A549 (cell line): ENCODE measurements around the gene MRPL36. TPM values are rescaled to one million over a fixed set of nuclear protein-coding genes. Genes with fewer than 3 reads are reported as not detected.

Source experiments
- ATAC-seq, 2 experiments: fragments of 200-7000 bp in 1 of 2; fragments of >200 bp in 1 of 2; cut with Nextera tagmentation in 1 of 2; cut with Tn5 transposase in 1 of 2; 3 replicates each; pipeline versions ENCODE4 v1.8.0 to v1.9.1; 2018 to 2020; ENCODE audit warnings: mild to moderate bottlenecking in 1 of 2, moderate library complexity in 1 of 2
- CTCF ChIA-PET: fragments of 300-600 bp; sonication (Branson Sonifier 250); formaldehyde crosslinking; extraction: SDS; loops from one replicate; lab custom pipeline; 2021; ENCODE audit warnings: antibody characterized with exemption, inconsistent platforms; lab: Yijun Ruan, JAX
- POLR2A ChIA-PET: fragments of 350-600 bp; formaldehyde crosslinking; extraction: SDS; loops from one replicate; lab custom pipeline; 2021; ENCODE audit warnings: antibody characterized with exemption, inconsistent platforms; lab: Yijun Ruan, JAX
- DNase-seq, 2 experiments: peaks; one replicate each; pipeline versions ENCODE4 v3.0.0 to v3.0.0-alpha.2; 2011 to 2016; ENCODE audit warnings: low read depth in 1 of 2, low spot score in 1 of 2
- FAIRE-seq: peaks from 2 replicates; lab custom pipeline; 2011; peaks lifted over from hg19 to GRCh38; lab: Jason Lieb, UNC
- H3K27ac ChIP-seq, 2 experiments: fragments of >200 bp; sonication (Bioruptor Twin); formaldehyde crosslinking; 3 replicates each; pipeline ENCODE4 v1.5.1; 2016 to 2017
- H3K4me1 ChIP-seq: fragments of >200 bp; sonication (Bioruptor Twin); formaldehyde crosslinking; 3 replicates; pipeline ENCODE4 v1.6.1; 2016
- H3K4me2 ChIP-seq: fragments of >200 bp; sonication (Bioruptor Twin); formaldehyde crosslinking; 3 replicates; pipeline ENCODE4 v1.6.1; 2016
- H3K4me3 ChIP-seq: fragments of >200 bp; sonication (Bioruptor Twin); formaldehyde crosslinking; 3 replicates; pipeline ENCODE4 v1.5.1; 2016
- H3K9me3 ChIP-seq: fragments of >200 bp; sonication (Bioruptor Twin); formaldehyde crosslinking; 3 replicates; pipeline ENCODE4 v1.6.1; 2016
- CBX2 ChIP-seq: fragments of 200-600 bp; sonication (generic); IDR thresholded peaks from 2 replicates; pipeline ENCODE4 v1.6.1; 2016; ENCODE audit warnings: low read depth, mild to moderate bottlenecking, borderline replicate concordance
- CHD4 ChIP-seq: fragments of 200-600 bp; sonication (generic); IDR thresholded peaks from 2 replicates; pipeline ENCODE4 v1.6.1; 2016; ENCODE audit warnings: antibody characterized with exemption, mild to moderate bottlenecking, borderline replicate concordance
- EP300 ChIP-seq, 2 experiments: fragments of >200 bp; sonication (Bioruptor Twin); formaldehyde crosslinking; IDR thresholded peaks; 2 replicates in 1 of 2; 3 replicates in 1 of 2; pipeline ENCODE4 v1.6.1; 2016 to 2017
- ESRRA ChIP-seq: fragments of 150-350 bp; IDR thresholded peaks from 2 replicates; pipeline ENCODE4 v1.6.1; 2014; ENCODE audit warnings: mild to moderate bottlenecking, low read length, borderline replicate concordance
- GATA3 ChIP-seq: IDR thresholded peaks from 2 replicates; pipeline ENCODE4 v1.6.1; 2012; ENCODE audit warnings: borderline replicate concordance
- HEYL ChIP-seq: fragments of 250-450 bp; sonication (Bioruptor Pico); IDR thresholded peaks from 2 replicates; pipeline ENCODE4 v1.8.0; 2021; ENCODE audit warnings: mild to moderate bottlenecking, moderate library complexity
- JUN ChIP-seq, 2 experiments: fragments of >200 bp; sonication (Bioruptor Twin); formaldehyde crosslinking; IDR thresholded peaks; 2 replicates in 1 of 2; 3 replicates in 1 of 2; pipeline ENCODE4 v1.6.1; 2016 to 2017
- KDM5A ChIP-seq: fragments of 200-600 bp; sonication (generic); IDR thresholded peaks from 2 replicates; pipeline ENCODE4 v1.6.1; 2016; ENCODE audit warnings: antibody characterized with exemption, mild to moderate bottlenecking
- POLR2AphosphoS2 ChIP-seq: conservative IDR thresholded peaks from 2 replicates; pipeline ENCODE4 v1.6.1; 2012; ENCODE audit warnings: low read length, improper control_type of control experiment, inconsistent platforms
- RCOR1 ChIP-seq: fragments of 150-350 bp; IDR thresholded peaks from 2 replicates; pipeline ENCODE4 v1.6.1; 2014; ENCODE audit warnings: antibody characterized with exemption, low read length, low read depth
- RFX5 ChIP-seq: fragments of 450-650 bp; IDR thresholded peaks from 2 replicates; pipeline ENCODE4 v1.7.1; 2014; ENCODE audit warnings: antibody characterized with exemption, mild to moderate bottlenecking, moderate library complexity
- RNF2 ChIP-seq: fragments of 200-600 bp; sonication (generic); IDR thresholded peaks from 2 replicates; pipeline ENCODE4 v1.6.1; 2016; ENCODE audit warnings: low read depth, mild to moderate bottlenecking, antibody characterized with exemption, moderate library complexity, borderline replicate concordance
- ZNF302 ChIP-seq: fragments of 250-450 bp; sonication (Bioruptor Pico); IDR thresholded peaks from 2 replicates; pipeline ENCODE4 v1.9.0; 2021; ENCODE audit warnings: inconsistent platforms, mild to moderate bottlenecking, moderate library complexity
- WGBS: methylation state at CpG from one replicate; pipeline ENCODE4 v1.1.6; 2017; ENCODE audit errors: missing lambda C conversion rate; 5-methylcytosine and 5-hydroxymethylcytosine counted together
- polyA plus RNA-seq, 4 experiments: library from polyadenylated mRNA; depleted of rRNA in 3 of 4; stranded (reverse); fragments of >200 nt; fragmentation: RNase III in 1 of 4; extraction: RNeasy Plus Mini Kit Qiagen cat#74134 plus additional on column Dnase treatment in 1 of 4; gene quantifications; 2 replicates in 3 of 4; 3 replicates in 1 of 4; pipeline ENCODE4 v1.2.3, GENCODE V29; 2011 to 2017
- TF ChIP-seq, protein P1 (sequence below): fragments of 450-650 bp; IDR thresholded peaks from 2 replicates; pipeline ENCODE4 v1.6.1; 2014; ENCODE audit warnings: antibody characterized with exemption
- TF ChIP-seq, protein P2 (sequence below): IDR thresholded peaks from 2 replicates; pipeline ENCODE4 v1.6.1; 2012; ENCODE audit warnings: low read depth, borderline replicate concordance
- TF ChIP-seq, protein P3 (sequence below): fragments of >200 bp; sonication (Bioruptor Twin); formaldehyde crosslinking; IDR thresholded peaks from 3 replicates; pipeline ENCODE4 v1.6.1; 2016
- TF ChIP-seq, protein P4 (sequence below): fragments of 200-600 bp; sonication (generic); IDR thresholded peaks from 2 replicates; pipeline ENCODE4 v1.6.1; 2016; ENCODE audit warnings: antibody characterized with exemption, mild to moderate bottlenecking, moderate library complexity

The MRPL36 gene
- polyA plus RNA-seq, 2 of the 4 experiments (the other 2 are of a cell fraction) = 114 to 127 TPM

DNA sequence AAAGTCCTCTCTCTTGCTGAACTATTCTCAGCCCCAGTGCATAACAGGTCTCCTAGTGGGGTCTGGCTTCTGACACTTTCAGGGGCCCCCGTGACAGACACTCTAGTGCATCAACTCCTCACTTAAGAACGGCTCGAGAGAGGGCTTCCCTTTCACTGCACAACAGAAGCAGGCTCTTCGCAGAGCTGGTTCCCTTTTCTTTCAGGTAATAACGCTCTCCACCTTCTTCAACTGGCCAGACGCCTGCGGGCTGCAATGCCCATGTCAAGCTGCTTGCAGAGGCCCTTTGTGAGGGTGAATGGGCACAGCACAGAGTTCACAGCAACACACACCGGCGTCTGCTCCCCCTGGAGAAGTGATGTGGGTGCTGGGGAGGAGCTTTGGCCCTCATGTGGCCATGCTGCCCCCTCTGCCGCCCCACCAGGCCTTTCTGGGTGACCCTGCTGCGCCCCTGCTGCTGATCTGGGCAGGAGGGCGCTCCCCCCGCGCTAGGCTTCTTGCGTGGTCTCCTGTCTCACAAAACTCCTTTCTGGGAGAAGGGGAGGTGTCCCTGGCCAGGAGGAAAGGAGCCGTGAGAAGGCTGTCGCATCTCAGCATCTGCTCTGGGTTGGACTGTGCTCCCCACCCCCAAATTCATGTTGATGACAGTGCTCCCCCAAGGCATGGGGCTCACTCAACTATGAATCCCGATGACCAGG, 2.4 kb downstream of the MRPL36 start:
- Histone ChIP-seq H3K4me3 (no peak overlapping the region), H3K4me2 (no peak overlapping the region), H3K4me1 (peaks cover 4% of the 10 kb centered on the region; the same call in 2 of the 3 replicates), H3K27ac (no peak overlapping the region), H3K9me3 (no peaks in the 10 kb centered on the region)
- ATAC-seq (no peak), DNase-seq (no peak), FAIRE-seq (no peak)
- TF ChIP-seq CHD4 (no peak), RNF2 (no peak), ESRRA (no peak)
- TF ChIP-seq, protein P1, sequence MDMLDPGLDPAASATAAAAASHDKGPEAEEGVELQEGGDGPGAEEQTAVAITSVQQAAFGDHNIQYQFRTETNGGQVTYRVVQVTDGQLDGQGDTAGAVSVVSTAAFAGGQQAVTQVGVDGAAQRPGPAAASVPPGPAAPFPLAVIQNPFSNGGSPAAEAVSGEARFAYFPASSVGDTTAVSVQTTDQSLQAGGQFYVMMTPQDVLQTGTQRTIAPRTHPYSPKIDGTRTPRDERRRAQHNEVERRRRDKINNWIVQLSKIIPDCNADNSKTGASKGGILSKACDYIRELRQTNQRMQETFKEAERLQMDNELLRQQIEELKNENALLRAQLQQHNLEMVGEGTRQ = no peak
- ChIA-PET CTCF (interaction anchor here (0.9 kb wide), 1 partner anchor 23 kb away, joined by 3 read pairs; no protein-coding TSS in a partner anchor), POLR2A (no interaction called here)
- 93% methylated on average over 14 of the region's 18 CpGs for WGBS

GRCh38 chr5:1796371-1797102, 3.1 kb downstream of the MRPL36 start:
- 93% methylated on average over 18 of the region's 21 CpGs for WGBS
- POLR2A ChIA-PET = no interaction called here
- CTCF ChIA-PET = no interaction called here
- H3K4me3 ChIP-seq = no peak overlapping the region
- TF ChIP-seq, protein P2, sequence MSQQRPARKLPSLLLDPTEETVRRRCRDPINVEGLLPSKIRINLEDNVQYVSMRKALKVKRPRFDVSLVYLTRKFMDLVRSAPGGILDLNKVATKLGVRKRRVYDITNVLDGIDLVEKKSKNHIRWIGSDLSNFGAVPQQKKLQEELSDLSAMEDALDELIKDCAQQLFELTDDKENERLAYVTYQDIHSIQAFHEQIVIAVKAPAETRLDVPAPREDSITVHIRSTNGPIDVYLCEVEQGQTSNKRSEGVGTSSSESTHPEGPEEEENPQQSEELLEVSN = no peak
- no peak for TF ChIP-seq HEYL (CRISPR knock-in tag)
- TF ChIP-seq JUN (IDR thresholded peaks at IDR 0.05) = no peak
- no peak for TF ChIP-seq RCOR1
- no peak for TF ChIP-seq ESRRA
- TF ChIP-seq, protein P3, sequence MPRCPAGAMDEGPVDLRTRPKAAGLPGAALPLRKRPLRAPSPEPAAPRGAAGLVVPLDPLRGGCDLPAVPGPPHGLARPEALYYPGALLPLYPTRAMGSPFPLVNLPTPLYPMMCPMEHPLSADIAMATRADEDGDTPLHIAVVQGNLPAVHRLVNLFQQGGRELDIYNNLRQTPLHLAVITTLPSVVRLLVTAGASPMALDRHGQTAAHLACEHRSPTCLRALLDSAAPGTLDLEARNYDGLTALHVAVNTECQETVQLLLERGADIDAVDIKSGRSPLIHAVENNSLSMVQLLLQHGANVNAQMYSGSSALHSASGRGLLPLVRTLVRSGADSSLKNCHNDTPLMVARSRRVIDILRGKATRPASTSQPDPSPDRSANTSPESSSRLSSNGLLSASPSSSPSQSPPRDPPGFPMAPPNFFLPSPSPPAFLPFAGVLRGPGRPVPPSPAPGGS = no peak
- TF ChIP-seq POLR2AphosphoS2 = no peak
- TF ChIP-seq GATA3 = no peak
- no peak for TF ChIP-seq EP300 (IDR thresholded peaks at IDR 0.05)
- no peak for TF ChIP-seq RFX5
- no peak for TF ChIP-seq ZNF302
- no peak for TF ChIP-seq CBX2
- TF ChIP-seq KDM5A = no peak
- TF ChIP-seq, protein P4, sequence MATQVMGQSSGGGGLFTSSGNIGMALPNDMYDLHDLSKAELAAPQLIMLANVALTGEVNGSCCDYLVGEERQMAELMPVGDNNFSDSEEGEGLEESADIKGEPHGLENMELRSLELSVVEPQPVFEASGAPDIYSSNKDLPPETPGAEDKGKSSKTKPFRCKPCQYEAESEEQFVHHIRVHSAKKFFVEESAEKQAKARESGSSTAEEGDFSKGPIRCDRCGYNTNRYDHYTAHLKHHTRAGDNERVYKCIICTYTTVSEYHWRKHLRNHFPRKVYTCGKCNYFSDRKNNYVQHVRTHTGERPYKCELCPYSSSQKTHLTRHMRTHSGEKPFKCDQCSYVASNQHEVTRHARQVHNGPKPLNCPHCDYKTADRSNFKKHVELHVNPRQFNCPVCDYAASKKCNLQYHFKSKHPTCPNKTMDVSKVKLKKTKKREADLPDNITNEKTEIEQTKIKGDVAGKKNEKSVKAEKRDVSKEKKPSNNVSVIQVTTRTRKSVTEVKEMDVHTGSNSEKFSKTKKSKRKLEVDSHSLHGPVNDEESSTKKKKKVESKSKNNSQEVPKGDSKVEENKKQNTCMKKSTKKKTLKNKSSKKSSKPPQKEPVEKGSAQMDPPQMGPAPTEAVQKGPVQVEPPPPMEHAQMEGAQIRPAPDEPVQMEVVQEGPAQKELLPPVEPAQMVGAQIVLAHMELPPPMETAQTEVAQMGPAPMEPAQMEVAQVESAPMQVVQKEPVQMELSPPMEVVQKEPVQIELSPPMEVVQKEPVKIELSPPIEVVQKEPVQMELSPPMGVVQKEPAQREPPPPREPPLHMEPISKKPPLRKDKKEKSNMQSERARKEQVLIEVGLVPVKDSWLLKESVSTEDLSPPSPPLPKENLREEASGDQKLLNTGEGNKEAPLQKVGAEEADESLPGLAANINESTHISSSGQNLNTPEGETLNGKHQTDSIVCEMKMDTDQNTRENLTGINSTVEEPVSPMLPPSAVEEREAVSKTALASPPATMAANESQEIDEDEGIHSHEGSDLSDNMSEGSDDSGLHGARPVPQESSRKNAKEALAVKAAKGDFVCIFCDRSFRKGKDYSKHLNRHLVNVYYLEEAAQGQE = no peak
- no peaks in the 10 kb centered on the region for H3K9me3 ChIP-seq
- no peak for ATAC-seq
- peaks cover 3% of the 10 kb centered on the region; the same call in 2 of the 3 replicates for H3K4me1 ChIP-seq
- no peak for DNase-seq
- H3K4me2 ChIP-seq = no peak overlapping the region
- no peak overlapping the region for H3K27ac ChIP-seq
- no peak for FAIRE-seq
